ENCODE data around the gene OS9.

DNA sequence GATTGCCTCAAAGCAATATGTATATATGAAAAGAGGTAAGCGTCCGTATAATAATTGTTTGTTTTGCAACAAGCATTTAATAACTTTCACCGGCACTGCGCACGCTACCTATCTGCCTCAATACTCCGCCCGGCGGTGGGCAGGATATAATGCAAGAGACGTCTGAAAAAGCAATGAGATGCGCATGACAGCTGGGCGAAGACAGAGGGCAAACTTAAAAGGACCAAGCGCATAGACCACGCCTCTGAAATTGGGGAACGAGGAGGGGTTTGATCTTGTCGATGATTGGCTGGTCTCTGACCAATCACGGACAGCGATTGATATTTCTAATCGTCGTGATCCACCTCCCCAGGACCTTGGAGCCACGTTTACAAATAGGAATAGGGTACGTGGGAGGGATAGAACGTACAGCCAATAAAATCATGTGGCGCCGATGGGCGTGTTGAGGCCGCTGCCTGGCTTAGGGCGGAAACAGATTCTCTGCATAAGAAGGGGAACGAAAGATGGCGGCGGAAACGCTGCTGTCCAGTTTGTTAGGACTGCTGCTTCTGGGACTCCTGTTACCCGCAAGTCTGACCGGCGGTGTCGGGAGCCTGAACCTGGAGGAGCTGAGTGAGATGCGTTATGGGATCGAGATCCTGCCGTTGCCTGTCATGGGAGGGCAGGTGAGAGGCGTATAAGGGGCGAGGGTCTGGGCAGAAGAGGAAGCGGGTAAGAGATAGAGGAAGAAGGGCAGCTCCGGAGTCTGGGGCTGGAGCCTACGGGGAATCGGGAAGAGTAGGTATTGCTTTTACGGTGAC, at the start of gene OS9:
- TF ChIP-seq, protein P1, sequence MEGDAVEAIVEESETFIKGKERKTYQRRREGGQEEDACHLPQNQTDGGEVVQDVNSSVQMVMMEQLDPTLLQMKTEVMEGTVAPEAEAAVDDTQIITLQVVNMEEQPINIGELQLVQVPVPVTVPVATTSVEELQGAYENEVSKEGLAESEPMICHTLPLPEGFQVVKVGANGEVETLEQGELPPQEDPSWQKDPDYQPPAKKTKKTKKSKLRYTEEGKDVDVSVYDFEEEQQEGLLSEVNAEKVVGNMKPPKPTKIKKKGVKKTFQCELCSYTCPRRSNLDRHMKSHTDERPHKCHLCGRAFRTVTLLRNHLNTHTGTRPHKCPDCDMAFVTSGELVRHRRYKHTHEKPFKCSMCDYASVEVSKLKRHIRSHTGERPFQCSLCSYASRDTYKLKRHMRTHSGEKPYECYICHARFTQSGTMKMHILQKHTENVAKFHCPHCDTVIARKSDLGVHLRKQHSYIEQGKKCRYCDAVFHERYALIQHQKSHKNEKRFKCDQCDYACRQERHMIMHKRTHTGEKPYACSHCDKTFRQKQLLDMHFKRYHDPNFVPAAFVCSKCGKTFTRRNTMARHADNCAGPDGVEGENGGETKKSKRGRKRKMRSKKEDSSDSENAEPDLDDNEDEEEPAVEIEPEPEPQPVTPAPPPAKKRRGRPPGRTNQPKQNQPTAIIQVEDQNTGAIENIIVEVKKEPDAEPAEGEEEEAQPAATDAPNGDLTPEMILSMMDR (tag by site-specific recombination; IDR thresholded peaks at IDR 0.05), result peak; percentile 60
- TF ChIP-seq, protein P2, sequence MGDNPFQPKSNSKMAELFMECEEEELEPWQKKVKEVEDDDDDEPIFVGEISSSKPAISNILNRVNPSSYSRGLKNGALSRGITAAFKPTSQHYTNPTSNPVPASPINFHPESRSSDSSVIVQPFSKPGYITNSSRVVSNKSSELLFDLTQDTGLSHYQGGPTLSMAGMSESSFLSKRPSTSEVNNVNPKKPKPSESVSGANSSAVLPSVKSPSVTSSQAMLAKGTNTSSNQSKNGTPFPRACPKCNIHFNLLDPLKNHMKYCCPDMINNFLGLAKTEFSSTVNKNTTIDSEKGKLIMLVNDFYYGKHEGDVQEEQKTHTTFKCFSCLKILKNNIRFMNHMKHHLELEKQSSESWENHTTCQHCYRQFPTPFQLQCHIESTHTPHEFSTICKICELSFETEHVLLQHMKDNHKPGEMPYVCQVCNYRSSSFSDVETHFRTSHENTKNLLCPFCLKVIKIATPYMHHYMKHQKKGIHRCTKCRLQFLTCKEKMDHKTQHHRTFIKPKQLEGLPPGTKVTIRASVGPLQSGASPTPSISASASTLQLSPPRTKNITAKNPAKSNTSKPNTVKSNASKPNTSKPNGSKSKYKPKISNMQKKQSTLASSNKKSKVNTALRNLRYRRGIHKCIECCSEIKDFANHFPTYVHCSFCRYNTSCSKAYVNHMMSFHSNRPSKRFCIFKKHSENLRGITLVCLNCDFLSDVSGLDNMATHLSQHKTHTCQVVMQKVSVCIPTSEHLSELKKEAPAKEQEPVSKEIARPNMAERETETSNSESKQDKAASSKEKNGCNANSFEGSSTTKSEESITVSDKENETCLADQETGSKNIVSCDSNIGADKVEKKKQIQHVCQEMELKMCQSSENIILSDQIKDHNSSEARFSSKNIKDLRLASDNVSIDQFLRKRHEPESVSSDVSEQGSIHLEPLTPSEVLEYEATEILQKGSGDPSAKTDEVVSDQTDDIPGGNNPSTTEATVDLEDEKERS (tag by site-specific recombination; IDR thresholded peaks at IDR 0.05), result no peak
- TF ChIP-seq TCF7L2 (IDR thresholded peaks at IDR 0.05; ENCODE audit: borderline replicate concordance, low read depth, low read length), result peak; percentile 61; the same call in 1 of the 2 replicates
- TF ChIP-seq, protein P3, sequence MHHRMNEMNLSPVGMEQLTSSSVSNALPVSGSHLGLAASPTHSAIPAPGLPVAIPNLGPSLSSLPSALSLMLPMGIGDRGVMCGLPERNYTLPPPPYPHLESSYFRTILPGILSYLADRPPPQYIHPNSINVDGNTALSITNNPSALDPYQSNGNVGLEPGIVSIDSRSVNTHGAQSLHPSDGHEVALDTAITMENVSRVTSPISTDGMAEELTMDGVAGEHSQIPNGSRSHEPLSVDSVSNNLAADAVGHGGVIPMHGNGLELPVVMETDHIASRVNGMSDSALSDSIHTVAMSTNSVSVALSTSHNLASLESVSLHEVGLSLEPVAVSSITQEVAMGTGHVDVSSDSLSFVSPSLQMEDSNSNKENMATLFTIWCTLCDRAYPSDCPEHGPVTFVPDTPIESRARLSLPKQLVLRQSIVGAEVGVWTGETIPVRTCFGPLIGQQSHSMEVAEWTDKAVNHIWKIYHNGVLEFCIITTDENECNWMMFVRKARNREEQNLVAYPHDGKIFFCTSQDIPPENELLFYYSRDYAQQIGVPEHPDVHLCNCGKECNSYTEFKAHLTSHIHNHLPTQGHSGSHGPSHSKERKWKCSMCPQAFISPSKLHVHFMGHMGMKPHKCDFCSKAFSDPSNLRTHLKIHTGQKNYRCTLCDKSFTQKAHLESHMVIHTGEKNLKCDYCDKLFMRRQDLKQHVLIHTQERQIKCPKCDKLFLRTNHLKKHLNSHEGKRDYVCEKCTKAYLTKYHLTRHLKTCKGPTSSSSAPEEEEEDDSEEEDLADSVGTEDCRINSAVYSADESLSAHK (tag by site-specific recombination; IDR thresholded peaks at IDR 0.05), result no peak
- TF ChIP-seq ZBTB8A (tag by site-specific recombination; IDR thresholded peaks at IDR 0.05), result no peak; the same call in 1 of the 2 replicates
- TF ChIP-seq, protein P4, sequence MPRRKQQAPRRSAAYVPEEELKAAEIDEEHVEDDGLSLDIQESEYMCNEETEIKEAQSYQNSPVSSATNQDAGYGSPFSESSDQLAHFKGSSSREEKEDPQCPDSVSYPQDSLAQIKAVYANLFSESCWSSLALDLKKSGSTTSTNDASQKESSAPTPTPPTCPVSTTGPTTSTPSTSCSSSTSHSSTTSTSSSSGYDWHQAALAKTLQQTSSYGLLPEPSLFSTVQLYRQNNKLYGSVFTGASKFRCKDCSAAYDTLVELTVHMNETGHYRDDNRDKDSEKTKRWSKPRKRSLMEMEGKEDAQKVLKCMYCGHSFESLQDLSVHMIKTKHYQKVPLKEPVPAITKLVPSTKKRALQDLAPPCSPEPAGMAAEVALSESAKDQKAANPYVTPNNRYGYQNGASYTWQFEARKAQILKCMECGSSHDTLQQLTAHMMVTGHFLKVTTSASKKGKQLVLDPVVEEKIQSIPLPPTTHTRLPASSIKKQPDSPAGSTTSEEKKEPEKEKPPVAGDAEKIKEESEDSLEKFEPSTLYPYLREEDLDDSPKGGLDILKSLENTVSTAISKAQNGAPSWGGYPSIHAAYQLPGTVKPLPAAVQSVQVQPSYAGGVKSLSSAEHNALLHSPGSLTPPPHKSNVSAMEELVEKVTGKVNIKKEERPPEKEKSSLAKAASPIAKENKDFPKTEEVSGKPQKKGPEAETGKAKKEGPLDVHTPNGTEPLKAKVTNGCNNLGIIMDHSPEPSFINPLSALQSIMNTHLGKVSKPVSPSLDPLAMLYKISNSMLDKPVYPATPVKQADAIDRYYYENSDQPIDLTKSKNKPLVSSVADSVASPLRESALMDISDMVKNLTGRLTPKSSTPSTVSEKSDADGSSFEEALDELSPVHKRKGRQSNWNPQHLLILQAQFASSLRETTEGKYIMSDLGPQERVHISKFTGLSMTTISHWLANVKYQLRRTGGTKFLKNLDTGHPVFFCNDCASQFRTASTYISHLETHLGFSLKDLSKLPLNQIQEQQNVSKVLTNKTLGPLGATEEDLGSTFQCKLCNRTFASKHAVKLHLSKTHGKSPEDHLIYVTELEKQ (tag by site-specific recombination; IDR thresholded peaks at IDR 0.05; ENCODE audit: borderline replicate concordance), result no peak
- TF ChIP-seq, protein P5, sequence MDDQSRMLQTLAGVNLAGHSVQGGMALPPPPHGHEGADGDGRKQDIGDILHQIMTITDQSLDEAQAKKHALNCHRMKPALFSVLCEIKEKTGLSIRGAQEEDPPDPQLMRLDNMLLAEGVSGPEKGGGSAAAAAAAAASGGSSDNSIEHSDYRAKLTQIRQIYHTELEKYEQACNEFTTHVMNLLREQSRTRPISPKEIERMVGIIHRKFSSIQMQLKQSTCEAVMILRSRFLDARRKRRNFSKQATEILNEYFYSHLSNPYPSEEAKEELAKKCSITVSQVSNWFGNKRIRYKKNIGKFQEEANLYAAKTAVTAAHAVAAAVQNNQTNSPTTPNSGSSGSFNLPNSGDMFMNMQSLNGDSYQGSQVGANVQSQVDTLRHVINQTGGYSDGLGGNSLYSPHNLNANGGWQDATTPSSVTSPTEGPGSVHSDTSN (CRISPR knock-in tag; IDR thresholded peaks at IDR 0.05), result 0 out of 2 replicates have a peak, but pooled peaks have one; percentile 56
- TF ChIP-seq BCL11A (tag by site-specific recombination; IDR thresholded peaks at IDR 0.05; ENCODE audit: low read depth), result no peak

Data from HEK293 (cell line).